Esophagus squamous epithelium (tissue), 5 donors: ENCODE data around the gene GHDC. TPM values are rescaled to one million over a fixed set of nuclear protein-coding genes. Genes with fewer than 3 reads are reported as not detected.

Experiments
- DNase-seq: peaks from one replicate; lab custom pipeline; 2025; lab: John Stamatoyannopoulos, UW
- H3K27ac ChIP-seq, 4 donors: fragments of 200-600 bp; sonication (generic); one replicate each; pipeline ENCODE4 v1.5.1; 2016 to 2019; ENCODE audit warnings: mild to moderate bottlenecking in 1 of 4
- H3K27me3 ChIP-seq, 4 donors: fragments of 200-600 bp; sonication (generic); 1 replicate in 3 of 4; 2 replicates in 1 of 4; pipeline versions ENCODE4 v1.5.1 to v1.6.0; 2017 to 2021; ENCODE audit warnings: antibody characterized with exemption in 1 of 4
- H3K36me3 ChIP-seq, 3 donors: fragments of 200-600 bp; sonication (generic); one replicate each; pipeline ENCODE4 v1.5.1; 2016 to 2019
- H3K4me1 ChIP-seq, 3 donors: fragments of 200-600 bp; sonication (generic); one replicate each; pipeline ENCODE4 v1.5.1; 2017 to 2019
- H3K4me3 ChIP-seq, 4 donors: fragments of 200-600 bp; sonication (generic); 1 replicate in 3 of 4; 2 replicates in 1 of 4; pipeline ENCODE4 v1.5.1; 2016 to 2019; ENCODE audit warnings: mild to moderate bottlenecking in 2 of 4, moderate library complexity in 1 of 4
- H3K9me3 ChIP-seq, 3 donors: fragments of 200-600 bp; sonication (generic); one replicate each; pipeline ENCODE4 v1.5.1; 2016 to 2019
- CTCF ChIP-seq, 6 experiments: fragments of 450-650 bp in 4 of 6; fragments of 200-600 bp in 2 of 6; sonication (generic) in 2 of 6; IDR thresholded peaks; one replicate each; pipeline ENCODE4 v1.5.1; 2016 to 2019; ENCODE audit warnings: antibody characterized with exemption in 6 of 6, mild to moderate bottlenecking in 4 of 6, moderate library complexity in 4 of 6
- POLR2A ChIP-seq, 4 donors: fragments of 450-650 bp; IDR thresholded peaks; one replicate each; pipeline ENCODE4 v1.6.1; 2017; ENCODE audit warnings: antibody characterized with exemption in 4 of 4, mild to moderate bottlenecking in 4 of 4, moderate library complexity in 3 of 4
- WGBS, 2 donors: methylation state at CpG; one replicate each; pipeline ENCODE4 v1.1.5; 2018; 5-methylcytosine and 5-hydroxymethylcytosine counted together
- intact Hi-C: fragments of 100-400 bp; cut with DNase I; formaldehyde crosslinking; loops from one replicate; pipeline ENCODE4 v1.15.0; 2022
- total RNA-seq, 4 donors: library from RNA; depleted of rRNA; stranded (reverse); fragments of >200 nt; gene quantifications; one replicate each; pipeline ENCODE4 v1.1.0, GENCODE V29; 2016
- donor health status: DM: yes; HTN: yes; CAD: no.

Gene GHDC
- total RNA-seq, 4 donors from 2014 or later, result 5.5 to 22.0 (median 13.1) TPM

DNA sequence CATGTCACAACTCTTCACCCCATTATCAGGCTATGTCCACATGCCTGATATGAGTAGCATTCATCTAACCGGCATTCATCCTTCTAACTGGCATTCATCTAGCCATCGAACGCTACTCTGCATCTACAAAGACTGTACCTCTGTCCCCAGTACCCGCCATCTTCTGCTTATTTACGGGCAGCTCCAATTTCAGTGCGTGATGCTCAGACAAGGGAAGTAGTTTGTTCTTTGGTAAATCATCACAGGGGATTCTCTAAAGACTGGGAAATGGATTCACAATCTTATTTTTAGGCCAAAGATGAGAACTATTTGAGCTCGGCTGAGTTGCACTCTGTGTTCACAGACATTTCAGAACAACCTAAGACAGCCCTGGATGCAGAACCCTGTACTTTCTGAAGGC is 42.5 kb upstream of the GHDC start:
- Histone ChIP-seq H3K4me3 (no peak overlapping the region), H3K27me3 (no peaks in the 10 kb centered on the region), H3K36me3 (peaks cover 0 to 1% (median 0%) of the 10 kb centered on the region in 3 donors), H3K9me3 (no peaks in the 10 kb centered on the region), H3K27ac (no peak overlapping the region), H3K4me1 (peaks cover 0 to 6% (median 0%) of the 10 kb centered on the region in 3 donors)
- WGBS, 2 donors, result 89 to 93% methylated on average over 7 of the region's 7 CpGs
- no peak for TF ChIP-seq POLR2A (IDR thresholded peaks at IDR 0.05)
- intact Hi-C loops, result no loop called here
- no peak for DNase-seq

GRCh38 chr17:42233994-42234393 is 39.7 kb upstream of the GHDC start:
- H3K27ac ChIP-seq, result no peak overlapping the region
- WGBS, 2 donors, result 45 to 76% methylated on average over 2 of the region's 2 CpGs
- no peak for DNase-seq
- TF ChIP-seq CTCF (IDR thresholded peaks at IDR 0.05) (no peak), POLR2A (IDR thresholded peaks at IDR 0.05) (no peak)
- H3K9me3 ChIP-seq, result no peaks in the 10 kb centered on the region
- no peak overlapping the region for H3K4me3 ChIP-seq
- peaks cover 0 to 19% (median 0%) of the 10 kb centered on the region in 3 donors for H3K36me3 ChIP-seq
- intact Hi-C loops, result no loop called here
- H3K27me3 ChIP-seq, result no peaks in the 10 kb centered on the region
- H3K4me1 ChIP-seq, result no peaks in the 10 kb centered on the region

GRCh38 chr17:42233156-42233555 is 38.9 kb upstream of the GHDC start:
- no peak for DNase-seq
- Histone ChIP-seq H3K27ac (no peak overlapping the region), H3K4me1 (peaks cover 0 to 8% (median under 1%) of the 10 kb centered on the region in 3 donors), H3K9me3 (no peaks in the 10 kb centered on the region), H3K36me3 (peaks cover 0 to 25% (median 0%) of the 10 kb centered on the region in 3 donors), H3K27me3 (no peaks in the 10 kb centered on the region), H3K4me3 (no peak overlapping the region)
- TF ChIP-seq CTCF (IDR thresholded peaks at IDR 0.05) (no peak), POLR2A (IDR thresholded peaks at IDR 0.05) (no peak)
- 87% methylated on average over 5 of the region's 5 CpGs for WGBS, 2 donors
- intact Hi-C loops, result no loop called here

- peaks cover 0 to 41% (median 0%) of the 10 kb centered on the region in 3 donors for H3K36me3 ChIP-seq
- no peak overlapping the region for H3K27ac ChIP-seq
- no peaks in the 10 kb centered on the region for H3K9me3 ChIP-seq
- WGBS, 2 donors, result 80 to 88% methylated on average over 5 of the region's 5 CpGs
- intact Hi-C loops, result no loop called here
- TF ChIP-seq POLR2A (IDR thresholded peaks at IDR 0.05) (no peak), CTCF (IDR thresholded peaks at IDR 0.05) (no peak)
- no peaks in the 10 kb centered on the region for H3K27me3 ChIP-seq
- peaks cover 0 to 19% (median 8%) of the 10 kb centered on the region in 3 donors for H3K4me1 ChIP-seq
- H3K4me3 ChIP-seq, result no peak overlapping the region
- DNase-seq, result no peak
Measured at GRCh38 chr17:42230225-42230624, 35.9 kb upstream of the GHDC start.

DNA sequence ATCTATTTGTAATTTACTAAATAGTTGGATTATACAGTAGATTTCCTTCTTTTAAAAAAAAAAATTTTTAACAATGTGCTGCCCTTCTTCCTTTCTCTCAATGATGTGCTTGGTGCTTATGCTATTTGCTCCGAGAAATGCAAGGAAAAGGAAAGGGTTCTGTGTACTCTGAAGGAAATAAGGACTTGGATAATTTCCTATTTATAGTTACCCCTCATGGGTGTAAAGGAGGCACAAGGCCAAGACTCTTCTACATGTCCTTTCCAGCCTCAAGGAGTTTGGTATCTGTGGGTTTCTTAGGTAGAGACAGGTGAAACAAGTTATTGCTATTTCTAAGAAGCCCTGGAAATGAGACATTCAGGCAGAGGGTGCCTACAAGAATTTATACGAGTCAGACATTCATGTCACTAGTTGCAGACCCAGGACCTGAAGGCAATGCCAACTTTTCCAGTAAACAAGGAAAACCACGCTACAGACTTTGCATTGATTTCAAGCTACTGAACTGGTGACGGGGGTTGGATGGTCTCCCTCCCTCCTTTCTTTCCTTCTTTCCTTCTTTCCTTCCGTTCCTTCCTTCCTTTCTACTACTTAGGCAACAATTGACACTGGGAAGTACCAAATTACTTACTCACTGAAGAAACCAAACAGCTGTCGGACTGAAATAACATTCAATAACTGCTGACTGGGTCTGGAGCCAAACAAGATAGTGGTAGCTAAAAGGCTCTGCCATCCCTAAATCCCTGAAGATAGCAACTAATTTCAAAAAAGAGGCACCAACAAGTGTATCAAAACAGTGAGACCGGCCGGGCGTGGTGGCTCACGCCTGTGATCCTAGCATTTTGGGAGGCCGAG is 33.8 kb upstream of the GHDC start:
- Histone ChIP-seq H3K4me1 (peaks cover 0 to 19% (median 8%) of the 10 kb centered on the region in 3 donors), H3K36me3 (peaks cover 0 to 63% (median 12%) of the 10 kb centered on the region in 3 donors), H3K27ac (peak overlapping the region in 3 of 4 donors; percentile 4 to 43 (median 13)), H3K9me3 (no peaks in the 10 kb centered on the region), H3K4me3 (no peak overlapping the region), H3K27me3 (no peaks in the 10 kb centered on the region)
- WGBS, 2 donors, result 55 to 60% methylated on average over 11 of the region's 11 CpGs
- TF ChIP-seq CTCF (IDR thresholded peaks at IDR 0.05), result no peak
- TF ChIP-seq POLR2A (IDR thresholded peaks at IDR 0.05), result no peak
- intact Hi-C loops, result no loop called here
- no peak for DNase-seq
